Activated CD4-positive, CD25-positive, alpha-beta regulatory T cell (primary cell): ENCODE data around the gene RFX1.
"Not testable (repeated sequence)": the region's sequence is repeated elsewhere in the genome, so short reads cannot be mapped to it uniquely, and the experiment has no call there.

Experiments used
- DNase-seq, 4 experiments: peaks; one replicate each; lab custom pipeline; 2025; lab: John Stamatoyannopoulos, UW

The RFX1 gene

DNA sequence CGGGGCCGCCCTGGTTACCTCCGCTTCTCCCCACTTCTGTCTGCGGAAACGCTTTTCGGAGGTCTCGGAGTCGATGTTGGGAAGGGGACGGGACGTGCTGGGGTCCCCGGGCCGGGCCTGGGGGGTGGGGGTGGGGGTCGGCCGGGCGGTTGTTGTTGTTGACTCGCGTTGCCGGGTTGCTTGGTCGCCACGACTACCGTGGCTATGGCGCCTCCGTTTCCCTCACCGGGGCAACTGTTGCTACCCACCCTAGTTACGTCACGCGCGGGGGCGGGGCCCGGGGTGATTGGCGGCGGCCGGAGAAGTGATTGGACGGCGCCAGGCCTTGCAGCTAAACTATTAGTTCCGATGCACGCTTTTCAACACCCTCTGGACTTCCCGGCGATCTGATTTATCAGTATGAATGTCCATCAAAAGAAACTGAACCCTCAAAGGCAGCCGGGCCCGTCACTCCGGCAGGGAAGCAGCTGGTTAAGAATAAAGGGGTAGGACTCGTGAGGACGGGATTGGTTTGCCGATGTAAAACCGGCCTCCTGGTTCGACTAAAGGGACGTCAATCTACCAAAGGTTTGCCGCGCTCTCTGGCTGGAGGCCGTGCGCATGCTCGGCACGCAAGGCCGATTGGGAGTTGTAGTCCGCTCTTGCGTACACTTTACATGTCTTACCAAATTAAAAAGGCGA, at the start of gene RFX1:
Gene RFX1, minus strand, starts transcription at position 236 of the 681 bp plus-strand sequence. CDS start 12,477 bp downstream, outside the sequence.
- DNase-seq = peak; percentile 99 to 100 (median 100)

DNA sequence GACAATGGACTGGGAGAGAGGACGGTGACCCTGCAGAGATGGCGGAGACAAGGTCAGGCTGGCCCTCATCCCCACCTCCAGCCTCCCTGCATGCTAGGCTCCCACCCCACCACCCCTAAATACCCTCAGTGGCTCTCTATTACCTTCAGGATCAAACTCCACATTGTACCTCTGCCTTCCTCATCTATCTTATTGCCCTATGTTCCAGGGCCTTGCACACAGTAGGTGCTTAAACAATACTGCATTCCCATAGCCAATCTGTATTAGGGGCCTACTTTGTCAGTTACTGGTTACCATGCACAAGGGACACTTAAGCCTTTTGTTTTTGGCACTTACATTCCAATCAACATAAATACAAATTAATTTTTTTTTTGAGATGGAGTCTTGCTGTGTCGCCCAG, 49.3 kb upstream of the RFX1 start:
- DNase-seq = no peak

DNA sequence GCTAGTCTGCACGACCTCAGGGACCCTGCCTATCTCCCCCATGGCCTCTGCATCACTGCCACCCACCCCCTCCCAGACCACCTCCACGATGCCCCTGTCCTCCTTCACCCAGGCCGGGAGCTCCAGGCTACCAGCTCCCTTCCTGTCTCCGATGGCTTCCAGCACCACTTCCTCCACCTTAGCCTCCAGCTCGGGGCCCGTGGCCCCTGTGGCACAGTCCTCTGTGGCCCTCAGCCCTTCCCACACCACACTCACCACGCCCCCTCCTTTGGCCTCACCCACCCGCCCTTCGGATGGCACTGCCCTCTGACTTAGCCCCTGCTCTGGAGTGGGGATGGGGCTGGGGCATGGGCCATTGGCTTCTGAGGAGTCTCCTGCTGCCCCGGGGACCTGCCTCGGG, 48.6 kb upstream of the RFX1 start:
- DNase-seq = no peak

DNA sequence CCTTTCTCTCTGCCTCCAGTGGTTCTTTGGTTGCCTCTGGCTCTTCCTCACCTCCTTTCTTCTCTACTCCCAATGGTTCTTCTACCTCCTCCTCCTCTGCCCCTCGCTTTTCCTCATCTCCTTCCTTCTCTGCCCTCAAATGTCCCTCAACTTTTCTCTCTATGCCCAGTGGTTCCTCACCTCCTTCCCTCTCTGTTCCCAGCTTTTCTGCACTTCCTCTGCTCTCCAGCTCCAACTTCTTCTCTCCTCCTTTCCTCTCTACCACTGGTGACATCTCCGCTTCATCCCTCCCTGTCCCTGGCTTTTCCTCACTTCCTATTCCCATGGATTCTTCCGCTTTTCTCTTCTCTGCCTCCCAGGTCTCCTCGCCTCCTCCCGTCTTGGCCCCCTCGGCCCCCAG, 48.0 kb upstream of the RFX1 start:
- DNase-seq = no peak

DNA sequence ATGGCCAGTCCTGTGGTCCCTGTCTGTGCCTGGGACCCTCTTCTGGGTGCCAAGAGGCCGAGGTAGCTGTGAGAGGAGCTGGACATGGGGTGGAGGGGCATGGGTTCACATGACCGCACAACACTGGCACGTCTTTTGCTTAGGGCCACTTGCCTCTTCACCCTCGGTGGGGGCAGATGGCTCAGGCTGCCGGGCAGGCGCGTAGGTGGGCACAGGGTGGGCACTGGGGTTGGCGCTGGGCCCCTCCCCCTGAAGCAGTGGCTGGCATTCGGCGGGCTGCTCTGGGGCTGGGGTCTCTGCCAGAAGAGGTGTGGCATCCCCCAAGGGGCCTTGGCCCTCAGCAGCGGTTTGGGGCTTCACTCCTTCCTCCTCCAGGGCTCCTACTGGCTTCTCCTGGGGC, 47.4 kb upstream of the RFX1 start:
- DNase-seq = no peak

DNA sequence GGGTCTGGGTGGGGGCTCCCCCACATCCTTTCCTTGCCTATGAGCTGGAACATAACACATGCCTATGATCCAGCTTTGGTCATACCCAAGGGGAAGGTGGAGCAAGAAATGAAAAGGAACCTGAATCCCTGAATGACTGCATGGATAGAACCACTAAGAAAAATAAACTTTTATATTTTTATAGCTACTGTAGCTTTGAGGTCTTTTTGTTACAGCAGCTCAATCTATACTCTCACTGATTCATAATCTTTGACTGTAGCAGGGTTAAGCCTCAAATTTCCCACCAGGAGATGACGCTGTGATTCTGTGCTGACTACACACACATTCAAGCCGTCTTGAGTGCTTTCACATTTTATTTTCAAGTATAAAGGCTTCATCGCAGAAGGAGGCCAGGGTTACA, 46.9 kb upstream of the RFX1 start:
- no peak for DNase-seq

DNA sequence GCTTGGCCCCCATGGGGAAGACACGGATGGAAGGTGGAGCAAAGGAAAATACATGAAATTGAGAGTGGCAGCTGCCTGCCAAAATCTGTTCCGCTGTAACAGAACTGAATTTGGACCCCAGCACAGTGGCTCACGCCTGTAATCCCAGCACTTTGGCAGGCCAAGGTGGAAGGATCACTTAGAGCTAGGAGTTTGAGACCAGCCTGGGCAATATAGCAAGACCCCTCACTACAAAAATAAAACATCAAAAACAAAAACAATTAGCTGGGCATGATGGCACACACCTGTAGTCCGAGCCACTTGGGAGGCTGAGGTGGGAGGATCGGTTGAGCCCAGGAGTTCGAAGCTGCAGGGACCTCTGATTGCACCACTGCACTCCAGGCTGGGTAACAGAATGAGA, 46.4 kb upstream of the RFX1 start:
- DNase-seq = no peak

DNA sequence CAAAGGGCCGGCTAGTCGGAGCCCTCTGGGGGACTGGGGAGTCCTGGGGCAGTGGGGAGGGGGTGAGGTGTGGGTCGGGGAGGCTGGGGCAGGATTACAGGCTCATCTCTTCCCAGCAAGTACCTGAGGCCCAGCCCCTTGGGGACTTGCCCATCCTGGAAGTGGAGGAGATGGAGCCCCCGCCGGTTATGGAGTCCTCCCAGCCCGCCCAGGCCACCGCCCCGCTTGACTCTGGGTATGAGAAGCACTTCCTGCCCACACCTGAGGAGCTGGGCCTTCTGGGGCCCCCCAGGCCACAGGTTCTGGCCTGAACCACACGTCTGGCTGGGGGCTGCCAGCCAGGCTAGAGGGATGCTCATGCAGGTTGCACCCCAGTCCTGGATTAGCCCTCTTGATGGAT, 45.9 kb upstream of the RFX1 start:
- DNase-seq = no peak

DNA sequence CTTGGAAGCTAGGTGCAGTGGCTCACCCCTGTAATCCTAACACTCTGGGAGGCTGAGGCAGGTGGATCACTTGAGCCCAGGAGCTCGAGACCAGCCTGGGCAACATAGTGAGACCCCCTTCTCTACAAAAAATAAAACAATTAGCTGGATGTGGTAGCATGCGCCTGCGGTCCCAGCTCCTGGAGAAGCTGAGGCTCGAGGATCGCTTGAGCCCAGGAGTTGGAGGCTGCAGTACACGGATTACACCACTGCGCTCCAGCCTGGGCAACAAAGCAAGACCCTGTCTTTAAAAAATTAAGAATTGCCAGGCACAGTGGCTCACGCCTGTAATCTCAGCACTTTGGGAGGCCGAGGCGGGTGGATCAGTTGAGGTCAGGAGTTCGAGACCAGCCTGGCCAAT, 44.8 kb upstream of the RFX1 start:
- not testable (repeated sequence) for DNase-seq

DNA sequence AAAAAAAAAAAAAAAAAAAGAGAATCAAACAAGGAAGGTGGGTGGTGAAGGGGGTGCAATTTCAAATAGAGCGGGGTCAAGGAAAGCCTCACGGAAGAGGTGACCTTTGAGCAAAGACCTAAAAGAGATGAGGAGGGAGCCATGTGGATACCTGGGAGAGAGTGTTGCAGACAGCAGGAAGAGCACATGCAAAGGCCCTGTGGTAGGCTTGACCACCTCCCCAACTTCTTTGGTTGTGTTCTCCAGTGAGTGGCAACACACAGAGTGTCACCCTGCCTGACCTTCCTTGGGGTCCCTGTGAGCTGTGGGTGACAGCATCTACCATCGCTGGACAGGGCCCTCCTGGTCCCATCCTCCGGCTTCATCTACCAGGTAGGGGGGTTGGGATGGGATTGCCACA, 44.4 kb upstream of the RFX1 start:
- no peak for DNase-seq

DNA sequence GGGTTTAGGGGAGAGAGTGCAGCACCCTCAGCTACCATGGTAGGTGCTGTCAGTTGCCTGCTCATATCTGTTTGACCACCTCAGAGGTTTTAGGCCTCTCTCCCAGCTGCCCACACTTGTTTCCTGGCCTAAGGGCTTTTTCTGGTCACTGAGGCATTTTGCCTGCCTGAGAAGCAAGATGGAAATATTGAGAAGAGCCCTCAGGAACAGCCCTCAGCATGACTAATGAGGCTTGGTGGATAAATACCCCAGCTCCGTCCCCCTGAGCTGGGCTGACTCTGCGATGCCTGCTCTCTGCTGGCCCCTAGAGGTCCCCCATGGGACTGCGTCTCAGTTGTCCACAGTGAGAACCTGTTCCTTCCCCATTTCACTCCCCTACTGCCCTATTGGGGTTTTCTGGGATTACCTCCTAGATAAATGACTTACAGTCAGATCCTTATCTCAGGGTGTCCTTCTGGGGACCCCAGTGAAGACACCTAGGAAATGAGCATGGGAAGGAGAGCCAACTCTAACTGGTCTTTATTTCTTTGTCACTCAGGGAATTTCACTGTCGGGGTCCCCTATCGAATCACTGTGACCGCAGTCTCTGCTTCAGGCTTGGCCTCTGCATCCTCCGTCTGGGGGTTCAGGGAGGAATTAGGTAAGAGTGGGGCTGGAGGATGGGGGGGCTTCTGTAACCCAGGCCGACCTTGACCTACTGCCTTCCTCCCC, 42.5 kb upstream of the RFX1 start:
- peak; percentile 48 to 73 (median 66) for DNase-seq

DNA sequence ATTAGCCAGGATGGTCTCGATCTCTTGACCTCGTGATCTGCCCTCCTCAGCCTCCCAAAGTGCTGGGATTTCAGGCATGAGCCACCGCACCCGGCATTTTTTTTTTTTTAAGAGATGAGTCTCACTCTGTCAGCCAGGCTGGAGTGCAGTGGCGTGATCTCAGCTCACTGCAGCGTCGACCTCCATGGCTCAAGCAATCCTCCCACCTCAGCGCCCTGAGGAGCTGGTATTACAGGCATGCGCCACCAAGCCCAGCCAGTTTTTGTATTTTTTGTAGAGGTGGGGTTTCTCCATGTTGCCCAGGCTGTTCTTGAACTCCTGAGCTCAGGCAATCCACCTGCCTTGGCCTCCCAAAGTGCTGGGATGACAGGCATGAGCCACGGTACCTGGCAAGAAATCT, 41.7 kb upstream of the RFX1 start:
- DNase-seq = not testable (repeated sequence)

DNA sequence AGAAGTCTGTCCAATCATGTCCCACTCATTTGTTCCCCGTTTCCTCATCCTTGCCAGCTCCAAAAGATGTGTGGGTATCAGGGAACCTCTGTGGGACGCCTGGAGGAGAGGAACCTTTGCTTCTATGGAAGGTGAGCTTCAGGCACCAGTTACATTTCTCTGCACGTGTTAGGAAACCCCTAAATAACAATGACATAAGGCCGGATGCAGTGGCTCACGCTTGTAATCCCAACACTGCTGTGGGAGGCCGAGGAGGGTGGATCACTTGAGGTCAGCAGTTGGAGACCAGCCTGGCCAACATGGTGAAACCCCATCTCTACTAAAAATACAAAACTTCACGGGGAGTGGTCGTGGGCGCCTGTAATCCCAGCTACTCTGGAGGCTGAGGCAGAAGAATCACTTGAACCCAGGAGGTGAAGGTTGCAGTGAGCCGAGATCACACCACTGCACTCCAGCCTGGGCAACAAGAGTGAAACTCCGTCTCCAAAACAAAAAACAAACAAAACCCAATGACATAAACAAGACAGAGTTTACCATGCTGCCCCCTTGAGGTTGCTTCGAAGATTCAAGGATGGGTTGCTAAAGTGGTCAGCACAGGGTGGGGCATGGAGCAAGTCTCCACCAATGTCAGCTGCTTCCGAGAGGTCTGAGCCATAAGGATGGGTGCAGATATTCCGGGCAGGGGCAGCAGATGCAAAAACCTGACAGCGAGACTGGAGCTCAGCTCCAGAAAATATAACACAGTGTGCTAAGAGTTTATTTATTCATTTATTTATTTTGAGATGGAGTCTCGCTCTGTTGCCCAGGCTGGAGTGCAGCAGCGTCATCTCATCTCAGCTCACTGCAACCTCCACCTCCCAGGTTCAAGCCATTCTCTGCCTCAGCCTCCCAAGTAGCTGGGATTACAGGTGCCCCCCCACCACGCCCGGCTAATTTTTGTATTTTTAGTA, 36.8 kb upstream of the RFX1 start:
- DNase-seq = peak in 1 of 4 experiments; percentile 15

DNA sequence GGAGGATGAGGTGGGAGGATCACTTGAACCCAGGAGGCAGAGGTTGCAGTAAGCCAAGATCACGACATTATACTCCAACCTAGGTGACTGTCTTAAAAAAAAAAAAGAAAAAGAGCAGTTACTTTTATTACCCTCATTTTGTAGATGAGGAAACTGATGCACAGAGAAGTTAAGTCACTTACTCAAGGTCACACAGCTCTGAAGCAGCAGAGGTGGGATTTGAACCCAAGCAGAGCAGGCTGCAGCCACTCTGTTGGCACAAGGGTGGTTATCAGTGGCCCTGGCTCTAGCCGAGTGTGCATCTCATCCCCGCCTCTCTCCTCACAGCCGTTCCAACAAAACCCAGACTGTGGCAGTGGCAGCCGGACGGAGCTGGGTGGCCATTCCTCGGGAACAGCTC, 33.1 kb upstream of the RFX1 start:
- no peak for DNase-seq

DNA sequence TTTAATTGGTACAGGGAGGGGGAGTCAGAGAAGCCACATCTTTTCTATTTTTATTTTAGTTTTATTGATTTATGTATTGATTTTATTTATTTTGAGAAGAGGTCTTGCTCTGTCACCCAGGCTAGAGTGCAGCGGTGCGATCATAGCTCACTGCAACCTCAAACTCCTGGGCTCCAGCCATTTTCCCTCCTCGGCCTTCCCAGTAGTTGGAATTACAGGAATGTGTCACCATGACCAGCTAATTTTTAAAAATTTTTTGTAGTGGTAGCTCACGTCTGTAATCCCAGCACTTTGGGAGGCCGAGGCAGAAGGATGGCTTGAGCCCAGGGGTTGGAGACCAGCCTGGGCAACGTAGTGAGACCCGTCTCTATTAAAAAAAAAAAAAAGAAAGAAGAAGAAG, 29.6 kb upstream of the RFX1 start:
- no peak for DNase-seq

DNA sequence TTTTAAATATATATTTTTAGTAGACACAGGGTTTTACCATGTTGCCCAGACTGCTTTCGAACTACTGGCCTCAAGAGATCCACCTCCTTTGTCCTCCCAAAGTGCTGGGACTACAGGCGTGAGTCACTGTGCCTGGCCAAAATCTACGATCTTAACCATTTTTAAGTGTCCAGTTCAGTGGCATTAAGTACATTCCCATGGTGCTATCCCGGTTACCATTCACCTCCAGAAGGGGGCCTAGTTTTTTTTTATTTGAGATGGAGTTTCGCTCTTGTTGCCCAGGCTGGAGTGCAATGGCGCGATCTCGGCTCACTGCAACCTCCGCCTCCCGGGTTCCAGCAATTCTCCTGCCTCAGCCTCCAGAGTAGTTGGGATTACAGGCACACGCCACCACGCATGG, 29.0 kb upstream of the RFX1 start:
- DNase-seq = not testable (repeated sequence)

DNA sequence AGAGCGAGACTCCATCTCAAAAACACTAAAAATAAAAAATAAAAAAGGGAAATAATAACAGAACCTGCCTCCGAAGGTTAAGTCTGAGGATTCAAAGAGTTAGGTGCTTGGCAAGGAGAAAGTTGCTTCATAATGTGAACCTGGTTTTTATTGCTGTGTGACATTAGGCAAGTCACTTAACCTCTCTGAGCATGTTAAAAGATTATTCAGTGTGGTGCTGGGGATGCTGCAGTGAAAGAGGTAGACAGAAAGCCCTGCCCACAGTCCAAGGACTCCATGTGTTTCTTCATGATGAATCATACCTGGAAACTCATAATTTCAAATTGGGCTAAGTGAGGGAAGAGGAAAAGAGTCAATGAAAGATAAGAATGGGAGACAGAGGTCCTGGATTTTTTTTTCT, 27.8 kb upstream of the RFX1 start:
- no peak for DNase-seq

DNA sequence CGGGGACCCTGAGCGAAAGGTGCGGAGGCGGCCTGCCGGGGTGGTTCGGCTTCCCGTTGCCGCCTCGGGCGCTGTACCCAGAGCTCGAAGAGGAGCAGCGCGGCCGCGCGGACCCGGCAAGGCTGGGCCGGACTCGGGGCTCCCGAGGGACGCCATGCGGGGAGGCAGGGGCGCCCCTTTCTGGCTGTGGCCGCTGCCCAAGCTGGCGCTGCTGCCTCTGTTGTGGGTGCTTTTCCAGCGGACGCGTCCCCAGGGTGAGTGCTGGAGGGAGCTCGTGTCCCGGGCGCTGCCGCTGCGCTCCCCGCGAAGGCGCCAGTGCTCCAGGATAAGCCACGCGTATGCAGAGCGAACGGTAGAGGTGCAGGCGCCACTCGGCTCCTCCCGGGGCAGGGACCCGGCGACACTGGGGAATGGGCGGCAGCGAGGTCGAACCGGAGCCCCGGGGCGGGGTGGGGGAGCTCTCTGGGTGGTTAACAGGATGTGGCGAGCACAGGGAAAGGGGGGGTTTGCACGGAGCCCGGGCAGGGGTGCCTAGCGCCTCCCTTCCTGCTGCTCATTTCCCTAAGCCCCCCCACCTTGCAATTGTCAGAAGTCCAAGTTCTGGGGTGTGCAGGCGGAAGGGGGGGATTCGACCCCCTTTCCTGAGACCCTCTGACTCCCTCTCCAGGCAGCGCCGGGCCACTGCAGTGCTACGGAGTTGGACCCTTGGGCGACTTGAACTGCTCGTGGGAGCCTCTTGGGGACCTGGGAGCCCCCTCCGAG, 25.8 kb upstream of the RFX1 start, which contains the start of gene IL27RA:
Gene IL27RA, plus strand, starts transcription at position 44 of the 762 bp plus-strand sequence. Its CDS starts 111 bp downstream, at position 155.
- DNase-seq = peak; percentile 46 to 84 (median 70)

DNA sequence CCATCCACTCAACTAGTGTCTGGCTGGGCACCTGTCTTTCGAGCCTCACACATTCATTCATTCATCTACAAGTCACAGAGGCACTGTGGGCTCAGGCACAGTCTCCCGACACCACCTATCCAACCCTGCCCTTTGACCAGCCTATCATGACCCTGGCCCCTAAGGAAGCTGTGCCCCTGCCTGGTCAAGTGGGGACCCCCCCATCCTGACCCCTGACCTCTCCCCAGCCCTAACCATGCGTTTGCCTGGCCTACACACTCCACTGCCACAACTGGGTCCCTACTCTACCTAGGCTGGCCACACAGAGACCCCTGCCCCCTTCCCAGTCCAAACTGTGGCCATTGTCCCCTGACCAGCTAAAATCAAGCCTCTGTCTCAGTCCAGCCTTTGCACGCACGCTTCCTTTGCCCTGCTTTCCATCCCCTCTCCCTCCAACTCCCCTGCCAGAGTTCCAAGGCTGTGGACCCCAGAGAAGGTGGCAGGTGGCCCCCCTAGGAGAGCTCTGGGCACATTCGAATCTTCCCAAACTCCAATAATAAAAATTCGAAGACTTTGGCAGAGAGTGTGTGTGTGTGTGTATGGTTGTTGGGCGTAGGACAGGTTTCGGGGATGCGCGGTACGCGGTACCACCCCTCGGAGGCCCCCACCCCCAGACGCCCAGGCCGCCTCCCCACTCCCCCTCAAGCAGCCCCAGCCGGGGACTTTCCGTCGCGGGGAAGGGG, 25.0 kb upstream of the RFX1 start:
- DNase-seq = no peak

DNA sequence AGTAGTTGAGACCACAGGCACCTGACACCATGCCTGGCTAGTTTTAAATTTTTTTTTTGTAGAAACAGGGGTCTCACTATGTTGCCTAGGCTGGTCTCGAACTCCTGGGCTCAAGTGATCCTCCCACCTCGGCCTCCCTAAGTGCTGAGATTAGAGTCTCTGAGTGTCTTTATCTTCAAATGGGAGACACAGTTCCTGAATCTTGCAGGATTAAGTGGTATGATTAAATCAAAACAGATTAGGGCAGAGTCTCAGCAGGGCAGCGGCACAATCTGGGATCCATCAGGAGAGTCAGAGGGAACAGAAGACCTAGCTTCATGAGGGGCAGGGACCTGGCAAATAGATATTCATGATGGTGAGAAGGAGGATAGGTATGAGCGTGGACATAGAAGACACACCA, 22.8 kb upstream of the RFX1 start:
- no peak for DNase-seq

DNA sequence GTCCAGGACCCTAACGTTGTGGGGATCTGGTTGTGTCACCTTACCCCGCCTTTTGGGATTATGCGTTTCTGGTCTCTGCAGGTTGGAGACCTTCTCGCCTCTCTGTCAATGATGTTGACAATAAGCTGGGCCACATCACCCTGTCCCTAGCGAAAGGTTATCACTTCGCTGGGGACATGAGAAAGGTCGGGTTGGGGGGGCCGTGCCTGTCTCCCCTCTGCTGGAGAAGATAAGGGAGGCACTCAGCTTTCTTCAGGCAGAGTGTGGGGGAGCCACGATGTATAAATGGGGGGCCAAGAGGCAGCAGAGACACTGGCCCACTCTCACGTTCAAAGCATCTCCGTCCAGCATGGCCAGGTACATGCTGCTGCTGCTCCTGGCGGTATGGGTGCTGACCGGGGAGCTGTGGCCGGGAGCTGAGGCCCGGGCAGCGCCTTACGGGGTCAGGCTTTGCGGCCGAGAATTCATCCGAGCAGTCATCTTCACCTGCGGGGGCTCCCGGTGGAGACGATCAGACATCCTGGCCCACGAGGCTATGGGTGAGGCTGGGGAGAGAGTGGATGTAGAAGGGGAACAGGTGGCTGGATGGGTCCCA, 21.8 kb upstream of the RFX1 start, which contains the start of gene RLN3:
Gene RLN3, plus strand, starts transcription at position 293 of the 595 bp plus-strand sequence. Its CDS starts 57 bp downstream, at position 350.
- DNase-seq = no peak
